ENCODE data around the gene ZNF789. TPM values are rescaled to one million over a fixed set of nuclear protein-coding genes. Genes with fewer than 3 reads are reported as not detected.

The ZNF789 gene
- total RNA-seq, 1 experiment from 2014 or later = 38.8 TPM

- Histone ChIP-seq H3K4me2 (peak overlapping the region; percentile 85), H3K36me3 (ENCODE audit: low read depth) (peaks cover 23% of the 10 kb centered on the region; the same call in 1 of the 2 replicates), H2AFZ (no peak overlapping the region), H3K4me1 (replicated peaks; ENCODE audit: insufficient read depth) (peaks cover 15% of the 10 kb centered on the region; the same call in 1 of the 2 replicates), H3K27ac (no peak overlapping the region), H3K27me3 (ENCODE audit: insufficient read depth, low read depth) (no peaks in the 10 kb centered on the region), H3F3A (ENCODE audit: insufficient read depth, low read depth) (peaks cover 9% of the 10 kb centered on the region; the same call in 1 of the 2 replicates), H4K20me1 (ENCODE audit: insufficient read depth) (peaks cover 15% of the 10 kb centered on the region), H3K4me3 (peak overlapping the region; percentile 84; the same call in 1 of the 2 replicates), H3K79me2 (ENCODE audit: low read depth) (peaks cover 45% of the 10 kb centered on the region), H3K9me2 (ENCODE audit: insufficient read depth) (no peaks in the 10 kb centered on the region), H3K9me3 (ENCODE audit: insufficient read depth, low read depth) (no peaks in the 10 kb centered on the region)
- no peak for DNase-seq
- BruUV-seq (replicated peaks) = no TSS peak
- intact Hi-C loops (cut with micrococcal nuclease; ENCODE audit: unreplicated experiment) = no loop called here
- no peak for TF ChIP-seq CTCF (conservative IDR thresholded peaks at IDR 0.05)
- TF ChIP-seq EZH2 (IDR thresholded peaks at IDR 0.05; ENCODE audit: low read depth) = no peak
- ChIA-PET POLR2A (ENCODE audit: unreplicated experiment) (no interaction called here), CTCF (interaction anchor here (0.7 kb wide), 1 partner anchor 1149 kb away, joined by 5 read pairs; no protein-coding TSS in a partner anchor)
These were observed 32.5 kb upstream of the ZNF789 start for GRCh38 chr7:99440195-99440594.

- POLR2A ChIA-PET (ENCODE audit: unreplicated experiment) = interaction anchor here (0.6 kb wide), 1 partner anchor 8 kb away, joined by 5 read pairs; no protein-coding TSS in a partner anchor
These were observed 26.6 kb upstream of the ZNF789 start for GRCh38 chr7:99446096-99446495.

GRCh38 chr7:99447943-99448342 is 24.7 kb upstream of the ZNF789 start:
- 0 out of 2 replicates have a peak, but pooled peaks cover 7% of the 10 kb centered on the region for H4K20me1 ChIP-seq (ENCODE audit: insufficient read depth)
- H3K4me3 ChIP-seq = no peak overlapping the region
- no peaks in the 10 kb centered on the region for H3K9me2 ChIP-seq (ENCODE audit: insufficient read depth)
- no peaks in the 10 kb centered on the region for H3K27me3 ChIP-seq (ENCODE audit: insufficient read depth, low read depth)
- H3F3A ChIP-seq (ENCODE audit: insufficient read depth, low read depth) = no peaks in the 10 kb centered on the region; the same call in 1 of the 2 replicates
- BruUV-seq (replicated peaks) = no TSS peak
- no peak overlapping the region for H3K4me2 ChIP-seq
- H3K9me3 ChIP-seq (ENCODE audit: insufficient read depth, low read depth) = no peaks in the 10 kb centered on the region
- no peak overlapping the region for H2AFZ ChIP-seq
- H3K4me1 ChIP-seq (replicated peaks; ENCODE audit: insufficient read depth) = no peaks in the 10 kb centered on the region
- H3K79me2 ChIP-seq (ENCODE audit: low read depth) = no peaks in the 10 kb centered on the region
- no peak overlapping the region for H3K27ac ChIP-seq
- CTCF ChIA-PET = interaction anchor here (0.6 kb wide), 1 partner anchor 540 kb away, joined by 6 read pairs; no protein-coding TSS in a partner anchor
- peaks cover 15% of the 10 kb centered on the region for H3K36me3 ChIP-seq (ENCODE audit: low read depth)
- TF ChIP-seq CTCF (conservative IDR thresholded peaks at IDR 0.05) (peak; percentile 60), EZH2 (IDR thresholded peaks at IDR 0.05; ENCODE audit: low read depth) (no peak)
- POLR2A ChIA-PET (ENCODE audit: unreplicated experiment) = no interaction called here
- intact Hi-C loops (cut with micrococcal nuclease; ENCODE audit: unreplicated experiment) = no loop called here
- DNase-seq = no peak

More at GRCh38 chr7:99446096-99446495, 26.6 kb upstream of the ZNF789 start:
- intact Hi-C loops (cut with micrococcal nuclease; ENCODE audit: unreplicated experiment) = no loop called here
- H3K4me1 ChIP-seq (replicated peaks; ENCODE audit: insufficient read depth) = no peaks in the 10 kb centered on the region
- H2AFZ ChIP-seq = no peak overlapping the region
- CTCF ChIA-PET = interaction anchor here (0.7 kb wide), 1 partner anchor 62 kb away, joined by 5 read pairs; no protein-coding TSS in a partner anchor
- no peaks in the 10 kb centered on the region; the same call in 1 of the 2 replicates for H3F3A ChIP-seq (ENCODE audit: insufficient read depth, low read depth)
- H3K79me2 ChIP-seq (ENCODE audit: low read depth) = peaks cover 5% of the 10 kb centered on the region; the same call in 1 of the 2 replicates
- H3K4me3 ChIP-seq = no peak overlapping the region
- peaks cover 14% of the 10 kb centered on the region; the same call in 1 of the 2 replicates for H4K20me1 ChIP-seq (ENCODE audit: insufficient read depth)
- TF ChIP-seq EZH2 (IDR thresholded peaks at IDR 0.05; ENCODE audit: low read depth) = no peak
- no peak for TF ChIP-seq CTCF (conservative IDR thresholded peaks at IDR 0.05)
- no peaks in the 10 kb centered on the region for H3K9me3 ChIP-seq (ENCODE audit: insufficient read depth, low read depth)
- DNase-seq = no peak
- H3K4me2 ChIP-seq = no peak overlapping the region
- no TSS peak for BruUV-seq (replicated peaks)
- H3K9me2 ChIP-seq (ENCODE audit: insufficient read depth) = no peaks in the 10 kb centered on the region
- H3K36me3 ChIP-seq (ENCODE audit: low read depth) = peaks cover 27% of the 10 kb centered on the region
- H3K27me3 ChIP-seq (ENCODE audit: insufficient read depth, low read depth) = no peaks in the 10 kb centered on the region
- H3K27ac ChIP-seq = no peak overlapping the region

Measured in PC-9 (cell line).